8988T (cell line): ENCODE measurements around the gene BAZ1A.
"Not testable (repeated sequence)": the region's sequence is repeated elsewhere in the genome, so short reads cannot be mapped to it uniquely, and the experiment has no call there.

Source experiments
- DNase-seq: peaks from one replicate; pipeline ENCODE4 v3.0.0; 2011

The BAZ1A gene

GRCh38 chr14:34851395-34851794 is 23.8 kb downstream of the BAZ1A start:
- DNase-seq, result no peak

GRCh38 chr14:34845869-34846268 is 29.3 kb downstream of the BAZ1A start:
- no peak for DNase-seq

- no peak for DNase-seq
Observed at GRCh38 chr14:34843011-34843554, 32.1 kb downstream of the BAZ1A start.

DNA sequence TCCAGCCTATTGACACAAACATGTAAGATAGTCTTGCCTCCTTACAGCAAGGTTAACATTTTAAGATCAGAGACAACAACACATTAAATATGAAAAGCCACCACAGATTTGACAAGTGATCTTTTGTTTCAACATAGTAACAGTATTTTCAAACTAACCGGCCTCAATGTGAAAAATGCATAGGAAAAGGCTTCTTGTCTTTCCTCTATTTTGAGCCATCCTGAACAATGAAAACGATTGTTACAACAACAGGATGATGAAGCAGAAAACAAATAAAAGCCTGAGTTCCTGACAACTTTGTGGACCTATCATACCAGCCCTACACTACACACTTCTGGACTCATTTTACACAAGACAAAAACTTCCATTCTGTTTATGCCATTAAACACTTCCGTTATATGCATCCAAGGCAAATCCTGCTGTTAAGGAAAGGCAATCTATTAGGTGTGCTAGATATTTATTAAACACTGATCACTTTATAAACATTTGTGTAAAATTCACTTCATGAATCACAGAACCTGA is 37.3 kb downstream of the BAZ1A start:
- DNase-seq, result no peak

DNA sequence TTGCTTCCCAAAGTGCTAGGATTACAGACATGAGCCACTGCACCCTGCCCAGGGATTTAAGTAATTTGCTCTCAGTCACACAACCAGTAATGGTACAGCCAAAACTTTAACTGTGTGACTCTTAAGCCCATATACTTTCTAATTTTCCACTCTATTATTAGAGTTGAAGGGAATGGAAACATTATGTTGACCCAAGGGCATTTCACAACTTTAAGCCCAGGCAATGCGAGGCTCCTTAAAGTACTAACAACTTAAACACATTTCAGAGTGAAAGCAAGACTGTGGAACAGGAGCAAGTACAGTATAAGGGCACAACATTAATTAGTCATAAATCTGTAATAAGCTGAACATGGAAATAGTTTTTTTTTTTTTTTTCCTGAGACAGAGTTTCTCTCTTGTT is 39.8 kb downstream of the BAZ1A start:
- DNase-seq, result no peak

DNA sequence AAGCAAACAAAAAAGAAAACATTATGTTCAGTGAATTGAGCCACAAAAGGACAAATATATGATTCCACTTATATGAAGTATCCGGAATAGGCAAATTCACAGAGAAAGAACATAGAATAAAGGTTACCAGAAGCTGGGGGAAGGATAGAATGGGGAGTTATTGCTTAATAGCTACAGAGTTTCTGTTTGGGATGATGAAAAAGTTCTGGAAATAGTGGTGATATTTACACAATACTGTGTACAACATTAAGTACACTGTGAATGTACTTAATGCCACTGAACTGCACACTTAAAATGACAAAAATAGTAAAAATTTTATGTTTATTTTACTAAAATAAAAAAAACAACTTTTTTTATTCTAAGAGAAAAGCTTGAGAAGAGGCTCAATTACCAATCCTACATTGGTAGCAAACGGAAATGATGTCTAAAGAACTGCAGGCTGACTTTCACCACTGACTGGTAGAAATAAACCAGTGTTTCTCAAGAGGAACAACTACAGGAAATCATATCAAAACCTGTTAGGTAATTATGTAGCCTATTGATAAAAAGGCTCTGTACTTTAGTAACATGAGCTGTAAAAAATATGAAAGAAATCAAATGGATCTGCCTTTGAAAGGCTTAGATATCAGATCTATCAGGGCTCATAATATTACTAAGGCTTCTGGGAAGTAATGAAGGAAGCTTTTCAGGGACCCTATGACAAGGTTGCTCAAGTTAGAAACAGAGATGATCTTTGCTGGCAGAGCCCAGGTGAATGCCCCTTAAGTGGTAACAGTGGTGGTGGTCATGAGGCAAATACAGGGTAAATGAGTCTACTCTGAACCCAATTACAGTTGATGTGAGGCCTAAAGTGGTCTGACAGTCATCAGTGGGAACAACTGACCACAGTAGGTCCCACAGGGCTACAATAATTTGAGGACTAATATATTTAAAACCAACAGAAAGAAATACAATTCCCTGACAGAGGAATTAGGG is 41.3 kb downstream of the BAZ1A start:
- no peak for DNase-seq

DNA sequence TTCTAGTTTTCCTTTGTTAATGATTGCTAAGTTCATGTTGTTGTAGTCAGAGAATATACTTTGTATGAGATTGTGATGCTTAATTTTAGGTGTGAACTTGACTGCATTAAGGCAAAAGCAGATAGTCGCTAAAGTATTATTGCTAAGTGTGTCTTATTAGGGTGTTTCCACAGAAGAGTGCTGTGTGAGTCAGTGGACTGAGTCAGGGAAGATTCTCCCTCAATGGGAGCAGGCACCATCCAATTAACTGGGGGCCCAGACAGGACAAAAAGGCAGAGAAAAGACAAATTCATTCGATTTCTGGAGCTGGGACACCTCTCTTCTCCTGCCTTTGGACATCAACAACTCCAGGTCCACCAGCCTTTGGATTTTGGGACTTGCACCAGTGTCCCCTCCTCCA is 48.5 kb downstream of the BAZ1A start:
- no peak for DNase-seq

DNA sequence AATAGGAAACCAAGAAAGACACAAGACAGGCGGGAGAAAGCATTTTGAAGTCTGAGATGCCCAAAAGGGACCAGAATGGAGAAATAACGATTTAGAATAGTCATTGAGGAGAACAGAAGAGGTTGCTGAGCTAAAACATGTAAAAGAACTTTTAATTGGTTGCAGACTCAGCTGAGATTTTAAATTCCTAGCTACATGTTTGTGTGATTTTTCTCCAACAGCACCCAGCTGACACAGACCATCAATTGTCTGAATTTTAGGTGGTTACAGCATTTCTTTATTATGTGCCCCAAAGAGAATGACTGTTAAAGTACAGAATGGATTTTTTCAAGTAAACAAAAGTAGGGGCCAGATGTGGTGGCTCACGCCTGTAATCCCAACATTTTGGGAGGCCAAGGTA is 50.3 kb downstream of the BAZ1A start:
- DNase-seq, result no peak

DNA sequence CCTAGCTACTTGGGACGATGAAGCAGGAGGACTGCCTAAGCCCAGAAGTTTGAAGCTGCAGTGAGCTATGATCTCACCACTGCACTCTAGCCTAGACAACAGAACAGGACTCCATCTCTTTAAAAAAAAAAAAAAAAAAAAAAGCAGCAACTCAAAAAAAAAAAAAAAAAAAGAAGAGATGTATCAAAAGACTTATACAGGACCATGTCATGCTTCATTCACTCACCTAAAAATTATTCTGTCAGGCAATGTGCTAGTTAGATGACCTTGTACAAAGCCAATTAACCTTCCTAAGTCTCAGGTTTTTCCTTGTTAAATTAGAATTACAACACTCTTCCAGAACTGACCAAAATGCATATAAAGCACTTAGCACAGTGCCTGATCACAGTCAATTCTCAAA is 50.9 kb downstream of the BAZ1A start:
- no peak for DNase-seq

GRCh38 chr14:34817768-34818167 is 57.4 kb downstream of the BAZ1A start:
- no peak for DNase-seq

DNA sequence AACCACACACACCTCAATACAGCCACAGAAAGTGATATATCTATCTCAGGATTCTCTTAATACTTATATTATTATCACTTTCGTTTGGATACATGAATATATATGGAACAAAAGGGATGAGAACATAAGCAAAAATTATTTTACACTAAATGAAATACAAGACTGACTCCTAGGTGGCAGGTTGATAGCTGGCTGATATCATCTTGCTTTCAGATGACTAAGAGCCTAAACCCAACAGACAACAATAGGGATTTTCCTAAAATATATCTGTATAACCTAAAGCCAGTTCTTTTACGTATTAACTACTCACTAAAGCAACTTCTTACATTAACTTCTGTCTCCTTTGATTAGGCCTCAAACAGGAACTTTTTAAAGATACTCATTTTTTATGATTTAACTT is 65.1 kb downstream of the BAZ1A start:
- DNase-seq, result no peak

DNA sequence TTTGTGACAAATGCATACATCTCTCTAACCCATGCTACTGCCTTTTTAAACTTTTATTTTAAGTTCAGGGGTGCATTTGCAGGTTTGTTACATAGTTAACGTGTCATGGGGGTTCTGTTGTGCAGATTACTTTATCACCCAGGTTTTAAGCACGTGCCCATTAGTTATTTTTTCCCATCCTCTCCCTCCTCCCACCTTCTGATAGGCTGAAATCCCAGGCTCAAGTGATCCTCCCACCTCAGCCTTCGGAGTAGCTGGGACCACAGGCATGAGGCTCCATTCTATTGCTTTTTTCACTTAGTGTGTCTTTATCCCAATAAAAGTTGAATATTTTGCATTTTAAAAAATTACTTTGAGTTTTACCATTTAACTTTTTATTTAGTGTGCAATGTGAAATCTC is 68.9 kb downstream of the BAZ1A start:
- DNase-seq, result no peak

- no peak for DNase-seq
Observed at GRCh38 chr14:34804933-34805332, 70.2 kb downstream of the BAZ1A start.

GRCh38 chr14:34798861-34799260 is 76.3 kb downstream of the BAZ1A start:
- DNase-seq, result not testable (repeated sequence)

- DNase-seq, result no peak
Observed at GRCh38 chr14:34797747-34798583, 77.2 kb downstream of the BAZ1A start.

DNA sequence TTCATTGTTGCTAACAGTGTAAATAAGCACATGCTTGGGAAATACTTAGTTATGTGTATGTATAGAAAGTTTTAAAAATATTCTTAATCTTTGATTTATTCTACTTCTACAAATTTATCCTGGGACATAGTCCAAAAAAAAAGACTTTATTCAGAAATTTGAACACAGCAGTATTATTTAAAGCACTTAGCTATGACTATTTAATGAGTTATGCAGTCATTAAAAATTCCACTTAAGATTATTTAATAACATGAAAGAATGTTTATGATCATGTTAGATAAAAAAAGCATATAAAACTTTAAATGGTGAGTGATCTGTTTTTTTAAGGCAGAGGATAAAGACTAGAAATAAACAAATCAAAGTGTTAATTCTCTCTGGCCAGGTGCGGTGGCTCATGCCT is 78.3 kb downstream of the BAZ1A start:
- DNase-seq, result no peak

- DNase-seq, result no peak
Observed at GRCh38 chr14:34794941-34795340, 80.2 kb downstream of the BAZ1A start.

DNA sequence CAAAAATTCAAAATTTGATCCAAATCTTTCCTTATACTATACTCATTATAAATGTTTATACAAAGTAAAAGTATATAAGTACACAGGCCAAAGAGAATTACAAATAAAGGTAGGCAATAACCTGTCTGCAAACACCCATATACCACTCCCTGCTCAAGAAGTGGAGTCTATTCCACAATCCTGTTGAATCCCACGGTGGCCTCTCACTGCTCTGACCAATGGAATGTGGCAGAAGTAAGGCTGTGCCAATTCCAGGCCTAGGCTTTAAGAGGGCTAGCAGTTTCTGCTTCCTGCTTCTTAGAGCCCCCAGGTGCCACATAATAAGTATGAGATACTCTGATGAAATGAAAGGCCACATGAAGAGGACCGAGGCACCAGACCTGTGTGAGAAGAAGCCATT is 80.9 kb downstream of the BAZ1A start:
- no peak for DNase-seq

DNA sequence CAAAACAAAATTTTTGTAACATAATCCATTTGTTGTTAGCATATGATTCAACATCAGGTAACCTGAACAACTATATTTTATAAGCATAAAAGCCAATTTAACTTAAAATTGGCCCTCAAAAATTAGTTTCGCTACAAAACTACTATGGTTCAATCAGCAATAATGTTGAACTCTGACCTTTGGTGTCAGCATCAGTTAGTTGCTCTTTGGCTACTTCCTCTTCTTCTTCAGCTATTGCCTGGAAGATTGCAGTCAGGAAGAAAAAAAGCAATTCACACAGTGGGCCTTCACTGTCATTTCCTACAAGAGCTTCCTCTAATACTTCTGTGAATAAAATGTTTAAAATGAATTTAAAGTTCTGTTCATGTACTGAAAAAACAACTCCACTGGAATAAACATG is 82.6 kb downstream of the BAZ1A start:
- no peak for DNase-seq

DNA sequence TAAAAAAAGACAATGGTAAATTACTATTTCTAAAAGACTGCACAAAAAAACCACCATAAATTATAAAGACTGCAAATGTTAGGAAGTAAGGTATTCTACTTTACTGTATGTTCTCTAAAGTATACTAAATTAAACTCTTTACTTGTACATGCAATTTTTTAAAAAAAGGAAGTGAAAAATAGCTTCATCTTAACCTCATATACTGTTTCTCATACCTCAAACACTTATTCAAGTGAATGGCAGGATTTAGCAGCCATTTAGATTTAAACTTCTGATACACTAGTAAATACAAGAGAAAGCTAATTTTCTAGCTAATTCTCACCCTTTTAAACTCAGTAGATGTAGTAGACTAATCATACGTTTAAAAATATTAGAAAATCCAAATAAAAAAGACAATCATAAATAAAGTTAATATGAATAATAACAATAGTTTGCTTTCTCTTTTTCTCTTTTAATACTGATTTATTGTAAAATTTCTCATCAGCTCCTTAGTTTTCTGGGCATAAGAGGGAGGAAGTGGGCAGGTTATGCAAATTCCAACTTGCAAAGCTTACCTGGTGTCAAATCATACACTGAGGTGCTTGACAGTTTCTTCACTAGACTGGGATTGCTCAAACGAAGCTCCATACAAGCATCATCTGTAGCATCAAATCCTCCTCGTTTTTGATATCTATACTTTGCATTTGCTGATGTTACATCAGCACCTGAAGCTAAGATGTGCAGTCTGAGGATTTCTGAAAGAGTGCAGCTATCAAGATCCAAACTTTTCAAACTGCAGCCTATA is 89.7 kb downstream of the BAZ1A start:
- DNase-seq, result no peak

GRCh38 chr14:34782031-34782430 is 93.1 kb downstream of the BAZ1A start:
- no peak for DNase-seq

- no peak for DNase-seq
Observed at GRCh38 chr14:34781242-34781641, 93.9 kb downstream of the BAZ1A start.

DNA sequence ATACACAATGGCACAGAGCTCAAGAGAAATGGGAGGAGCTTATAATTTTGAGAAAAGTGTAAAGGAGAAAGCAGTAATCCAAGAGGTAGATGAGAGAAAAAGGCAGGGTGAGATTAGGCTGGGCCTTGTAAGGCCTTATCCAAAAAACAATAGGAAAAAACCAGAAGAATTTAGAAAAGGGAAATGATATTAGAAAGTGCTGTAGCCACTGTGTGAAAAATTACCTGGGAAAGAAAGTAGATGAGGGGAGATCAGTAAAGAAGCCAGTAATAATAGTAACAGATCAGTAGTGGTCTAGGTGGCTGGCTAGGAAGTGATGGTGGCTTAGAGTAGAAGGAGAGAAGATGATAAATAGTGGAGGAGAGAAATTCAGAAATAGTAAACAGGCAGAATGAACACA is 94.5 kb downstream of the BAZ1A start:
- DNase-seq, result no peak
